HK-2 (cell line): ENCODE results near the gene IL3.

Source experiments
- DNase-seq: peaks from one replicate; pipeline ENCODE4 v3.0.0-alpha.2; 2018; ENCODE audit not compliant: unreplicated experiment

Gene IL3

DNA sequence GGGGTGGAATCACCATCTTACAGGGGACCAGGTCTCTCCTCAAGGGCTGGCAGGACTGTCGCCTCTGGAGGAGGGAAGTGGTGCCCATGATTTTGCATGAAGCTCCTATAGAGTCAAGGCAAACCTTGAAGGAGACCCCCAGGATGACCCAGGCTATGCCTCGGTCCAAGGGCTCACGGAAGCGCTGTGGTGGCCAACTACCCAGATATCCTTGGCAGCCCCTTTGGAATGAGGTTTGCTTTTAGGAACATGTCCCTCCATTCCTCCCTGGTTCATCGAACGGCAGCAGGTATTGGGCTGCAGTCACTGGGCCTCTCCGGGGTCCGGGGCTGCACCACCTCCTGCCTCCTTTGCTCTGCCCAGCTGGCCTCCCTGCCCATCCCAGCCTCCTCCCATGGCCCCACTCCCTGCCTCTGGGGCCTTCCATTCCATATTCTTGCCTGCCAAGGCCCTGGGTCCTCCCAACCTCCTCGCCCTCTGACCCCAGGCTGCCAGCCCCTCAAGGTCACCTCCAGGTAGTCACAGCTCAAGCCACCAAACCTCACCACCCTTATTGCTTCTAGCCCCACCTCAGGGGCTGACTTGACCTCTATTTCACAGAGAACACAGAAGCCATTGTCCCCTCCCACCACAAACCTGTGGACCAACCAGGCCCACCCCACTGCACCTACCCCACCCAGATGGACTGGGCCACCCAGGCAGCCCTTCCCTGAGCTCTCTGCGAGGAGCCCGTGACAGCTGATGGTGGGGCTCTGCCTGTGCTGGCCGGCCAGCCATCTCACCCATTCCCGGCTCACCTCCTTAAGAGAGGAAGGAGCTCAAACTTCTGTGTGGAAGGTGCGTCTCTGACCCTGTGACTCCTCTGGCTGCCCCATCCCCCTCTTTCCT lies 3.6 kb upstream of the IL3 start:
- no peak for DNase-seq

DNA sequence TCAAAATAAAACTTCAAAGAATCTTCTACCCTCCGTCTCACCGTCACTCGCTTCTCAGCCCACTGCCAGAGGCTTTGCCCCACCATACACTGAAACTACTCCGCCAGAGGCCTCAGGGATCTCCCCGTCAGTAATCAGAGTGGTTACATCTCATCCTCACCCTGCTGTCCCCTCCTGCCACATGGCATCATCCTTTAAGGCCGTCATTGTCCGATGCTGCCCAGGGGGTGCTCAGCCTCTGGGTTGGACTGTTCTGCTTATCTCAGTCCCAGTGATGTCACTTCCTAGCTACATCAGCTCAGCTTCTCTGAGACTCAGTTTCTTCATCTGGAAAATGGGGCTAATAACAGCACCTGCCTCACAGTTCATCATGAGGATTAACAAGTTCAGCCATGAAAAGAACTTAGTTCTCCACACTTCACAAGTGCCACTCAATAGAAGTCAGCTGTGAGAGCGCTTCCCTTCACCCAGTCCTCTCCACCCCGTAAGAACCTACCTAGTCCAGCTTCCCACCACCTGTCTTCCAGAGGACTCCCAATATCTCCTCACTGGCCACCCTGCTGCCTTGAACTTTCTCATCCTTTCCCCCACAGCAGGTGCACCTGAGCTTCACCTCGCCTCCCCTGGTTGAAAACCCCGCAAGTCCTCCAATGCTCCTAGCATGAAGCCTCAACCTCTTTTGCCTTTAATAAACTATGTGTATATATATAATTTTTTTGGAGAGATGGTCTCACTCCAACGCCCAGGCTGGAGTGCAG lies 2.8 kb upstream of the IL3 start:
- DNase-seq, result no peak

GRCh38 chr5:132058646-132059042 lies 1.8 kb upstream of the IL3 start:
- DNase-seq, result no peak

DNA sequence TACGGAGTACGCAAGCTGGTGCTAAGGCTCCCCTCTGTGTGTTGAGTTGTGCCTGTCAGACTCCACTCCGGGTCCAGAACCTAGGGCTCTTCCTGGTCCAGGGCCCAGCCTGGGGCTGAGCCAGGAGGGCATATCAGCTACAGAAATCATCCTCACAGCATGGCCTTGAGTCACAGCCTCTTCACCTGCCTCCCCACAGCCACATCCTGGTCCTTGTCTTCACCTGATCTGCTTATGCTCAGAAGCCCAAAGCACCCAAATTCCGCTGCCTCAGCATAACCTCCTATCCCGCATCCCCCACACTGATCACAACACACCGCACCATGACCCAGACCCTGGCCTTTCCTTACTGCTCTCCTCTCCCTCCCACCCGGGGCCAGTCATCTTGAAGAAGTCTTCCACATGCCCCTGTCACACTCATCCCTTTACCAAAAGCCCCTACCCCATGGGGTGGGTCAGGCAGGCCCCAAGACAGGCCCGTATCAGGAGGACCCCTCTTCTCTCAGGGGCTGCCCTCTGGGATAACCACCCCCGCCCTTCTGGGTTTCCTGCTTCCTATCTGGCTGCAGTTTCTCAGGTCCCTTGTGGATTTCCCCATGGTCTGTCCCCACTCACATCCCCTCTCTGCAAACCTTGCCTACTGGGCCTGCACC lies 1.3 kb upstream of the IL3 start:
- no peak for DNase-seq

DNA sequence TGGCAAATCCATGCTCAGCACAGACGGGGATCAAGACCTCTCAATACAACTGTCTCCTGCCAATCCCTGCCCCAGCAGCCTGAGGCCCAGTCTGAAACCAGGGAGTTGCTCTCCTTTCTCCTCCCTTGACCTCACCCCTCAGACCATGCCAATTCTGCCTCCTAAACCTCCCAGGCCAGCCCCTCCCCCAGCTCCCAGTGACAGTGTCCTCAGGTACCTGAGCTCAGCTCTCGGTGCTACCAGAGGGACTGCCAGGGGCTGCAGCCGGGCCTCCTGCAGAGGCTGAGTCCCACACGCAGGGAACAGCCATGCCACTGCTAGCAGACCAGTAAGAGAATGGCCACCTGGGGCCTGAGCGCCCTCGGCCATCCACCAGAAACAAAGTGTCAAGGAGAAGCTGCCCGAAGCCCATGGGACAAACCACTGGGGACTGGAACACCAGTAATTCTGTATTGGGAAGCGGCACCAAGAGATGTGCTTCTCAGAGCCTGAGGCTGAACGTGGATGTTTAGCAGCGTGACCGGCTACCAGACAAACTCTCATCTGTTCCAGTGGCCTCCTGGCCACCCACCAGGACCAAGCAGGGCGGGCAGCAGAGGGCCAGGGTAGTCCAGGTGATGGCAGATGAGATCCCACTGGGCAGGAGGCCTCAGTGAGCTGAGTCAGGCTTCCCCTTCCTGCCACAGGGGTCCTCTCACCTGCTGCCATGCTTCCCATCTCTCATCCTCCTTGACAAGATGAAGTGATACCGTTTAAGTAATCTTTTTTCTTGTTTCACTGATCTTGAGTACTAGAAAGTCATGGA lies 557 bp upstream of the IL3 start:
- DNase-seq, result no peak

DNA sequence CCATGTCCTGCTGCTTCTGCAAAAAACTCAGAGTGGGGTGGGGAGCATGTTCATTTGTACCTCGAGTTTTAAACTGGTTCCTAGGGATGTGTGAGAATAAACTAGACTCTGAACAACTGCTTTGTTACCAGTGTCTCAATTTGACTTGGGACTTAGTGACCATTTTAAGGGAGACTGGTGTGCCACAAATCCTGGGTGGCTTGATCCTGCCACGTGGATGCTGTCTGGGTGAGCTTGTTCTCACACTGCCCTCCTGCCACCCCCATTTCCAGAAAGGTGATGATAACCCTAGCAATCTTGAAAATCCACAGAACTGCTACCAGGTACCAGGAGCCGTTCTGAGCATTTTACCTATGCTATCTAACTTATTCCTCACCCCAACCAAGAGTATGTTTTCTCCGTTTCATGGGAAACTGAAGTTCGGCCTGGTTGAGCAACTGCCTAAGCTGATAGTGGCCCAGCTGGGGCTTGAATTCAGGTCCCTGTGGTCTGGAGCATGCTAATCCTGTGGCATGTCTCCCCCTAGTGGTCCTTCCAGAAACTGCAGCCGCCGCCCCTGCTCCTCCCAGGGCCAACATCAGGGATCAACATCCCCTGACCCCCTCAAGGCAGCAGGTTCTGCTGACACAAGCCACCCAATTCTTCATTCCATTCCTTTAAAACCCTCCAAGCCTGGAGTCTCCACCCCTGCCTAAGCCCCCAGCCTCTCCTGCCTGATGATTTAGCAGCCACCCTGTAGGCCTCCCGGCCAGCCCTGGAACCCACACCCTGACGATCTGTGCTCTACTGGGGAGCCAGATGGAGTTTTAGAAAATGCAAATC lies 2.8 kb downstream of the IL3 start:
- DNase-seq, result peak; percentile 71

DNA sequence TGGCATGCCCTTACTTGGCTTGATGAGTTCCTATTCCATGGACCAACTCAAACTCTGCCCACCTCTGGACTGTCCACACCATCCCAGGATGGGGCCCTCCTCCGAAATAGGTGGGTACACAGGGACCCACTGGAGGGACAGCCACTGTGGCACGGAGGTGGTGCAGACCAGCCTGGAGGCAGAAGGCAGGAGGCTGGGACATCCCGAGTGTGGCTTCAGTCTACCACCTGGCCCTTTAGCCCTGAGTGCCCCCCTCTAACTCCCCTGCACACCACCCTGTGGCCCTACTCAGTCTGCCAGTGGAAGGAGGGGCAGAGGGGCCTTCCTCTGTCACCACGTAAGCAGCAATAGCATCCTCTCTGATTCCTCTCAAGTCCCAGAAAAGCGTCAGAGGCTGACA lies 3.7 kb downstream of the IL3 start:
- no peak for DNase-seq

GRCh38 chr5:132064738-132065331 lies 4.4 kb downstream of the IL3 start:
- peak; percentile 83 for DNase-seq

DNA sequence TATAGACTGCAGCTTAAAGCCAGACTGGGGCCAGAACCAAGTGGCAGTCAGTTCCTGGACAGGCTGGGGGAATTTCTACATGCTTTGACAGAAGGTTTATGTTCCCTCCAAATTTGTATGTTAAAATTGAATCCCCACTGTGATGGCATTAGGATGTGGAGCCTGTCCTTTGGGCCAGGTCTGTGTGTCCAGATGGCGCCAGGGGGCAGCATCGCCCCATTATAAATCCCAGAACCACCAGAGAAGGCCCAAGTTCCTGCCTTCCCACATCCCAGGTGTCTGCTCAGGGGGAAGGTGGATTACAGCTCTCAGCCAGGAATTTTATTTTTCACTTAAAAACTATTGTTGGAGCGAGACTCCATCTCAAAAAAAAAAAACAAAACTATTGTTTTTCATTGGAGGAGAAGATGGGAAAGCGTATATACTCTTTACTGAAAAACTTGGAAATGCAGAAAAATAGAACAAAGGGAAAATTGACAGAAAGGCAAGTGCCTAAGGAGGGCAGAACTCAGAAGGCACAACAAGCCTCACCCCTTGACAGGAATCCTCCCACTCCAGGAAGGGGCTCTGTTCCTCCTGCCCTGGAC lies 5.0 kb downstream of the IL3 start:
- peak; percentile 68 for DNase-seq

DNA sequence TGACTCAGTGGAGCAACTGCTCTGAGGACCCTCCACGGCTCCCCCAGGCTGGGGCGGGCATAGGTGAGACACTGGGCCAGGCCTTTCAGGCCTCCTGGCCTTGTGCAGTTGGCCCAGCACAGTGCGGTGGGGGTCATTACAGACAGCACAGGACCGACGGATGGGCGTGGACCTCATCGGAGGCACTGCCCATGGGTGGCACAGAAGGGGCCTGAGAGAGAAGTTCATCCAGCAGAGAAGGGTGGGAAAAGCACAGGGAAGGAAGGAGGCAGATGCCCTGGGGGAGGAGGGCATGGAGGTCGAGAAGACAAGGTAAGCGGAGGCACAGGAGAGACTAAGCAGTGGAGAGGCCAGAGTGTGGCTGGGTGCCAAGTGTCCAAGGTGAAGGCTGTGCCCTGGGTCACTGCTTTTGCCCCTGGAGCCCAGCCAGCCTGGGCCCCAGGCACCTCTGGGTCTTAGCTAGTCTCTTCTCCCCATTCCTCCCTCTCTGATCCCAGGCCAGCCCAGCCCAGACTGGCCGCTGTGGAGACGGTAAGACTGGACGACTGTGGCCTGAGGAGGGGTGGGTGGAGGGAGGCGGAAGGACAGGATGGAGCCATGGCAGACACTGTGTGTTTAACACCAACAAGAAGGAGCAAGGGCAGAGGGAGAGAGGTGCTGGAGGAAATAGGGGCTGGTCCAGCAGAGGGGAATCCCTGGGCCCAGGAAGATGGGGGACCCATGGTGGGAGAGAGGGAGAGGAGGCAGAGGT lies 5.7 kb downstream of the IL3 start:
- DNase-seq, result no peak

DNA sequence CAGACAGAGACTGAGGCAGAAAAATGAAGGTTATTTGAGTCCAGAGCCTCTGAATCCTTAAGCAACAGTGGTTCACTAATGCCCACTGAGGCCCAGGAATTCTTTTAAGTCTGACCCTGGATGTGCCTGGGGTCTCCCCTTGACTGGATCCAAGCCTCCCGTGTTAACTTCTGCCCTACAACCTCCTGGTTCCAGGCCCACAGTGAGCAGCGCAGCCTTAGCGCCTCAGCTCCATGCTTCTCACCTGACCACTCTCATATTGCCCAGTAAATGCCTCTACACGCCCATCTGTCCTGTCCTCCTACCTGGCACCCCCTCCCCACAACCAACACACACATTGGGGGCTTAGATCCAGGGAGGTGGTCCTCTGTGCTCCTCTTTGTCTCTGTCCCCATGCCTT lies 6.4 kb downstream of the IL3 start:
- no peak for DNase-seq

GRCh38 chr5:132067451-132067850 lies 7.0 kb downstream of the IL3 start:
- no peak for DNase-seq

- no peak for DNase-seq
Measured at GRCh38 chr5:132067941-132068808, 7.7 kb downstream of the IL3 start.

DNA sequence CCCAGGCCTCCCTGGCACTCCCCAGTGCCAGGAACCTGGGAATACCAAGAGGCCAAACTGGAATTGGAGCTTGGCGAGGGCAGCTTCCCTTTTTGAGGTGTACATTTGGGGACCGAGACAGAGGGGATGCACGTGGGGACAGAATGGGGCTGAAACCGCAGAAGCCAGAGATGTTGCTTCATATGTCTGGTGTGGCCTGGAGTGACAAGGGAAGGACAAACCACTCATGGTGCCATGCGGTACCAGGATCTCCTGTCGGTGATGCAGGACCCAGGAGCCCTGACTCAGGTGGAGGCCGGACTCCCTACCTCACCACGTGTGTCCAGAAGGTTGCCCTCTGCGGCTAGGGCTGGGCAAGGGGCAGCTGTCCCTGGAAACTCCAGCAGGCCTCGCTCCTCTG lies 9.1 kb downstream of the IL3 start:
- DNase-seq, result no peak

DNA sequence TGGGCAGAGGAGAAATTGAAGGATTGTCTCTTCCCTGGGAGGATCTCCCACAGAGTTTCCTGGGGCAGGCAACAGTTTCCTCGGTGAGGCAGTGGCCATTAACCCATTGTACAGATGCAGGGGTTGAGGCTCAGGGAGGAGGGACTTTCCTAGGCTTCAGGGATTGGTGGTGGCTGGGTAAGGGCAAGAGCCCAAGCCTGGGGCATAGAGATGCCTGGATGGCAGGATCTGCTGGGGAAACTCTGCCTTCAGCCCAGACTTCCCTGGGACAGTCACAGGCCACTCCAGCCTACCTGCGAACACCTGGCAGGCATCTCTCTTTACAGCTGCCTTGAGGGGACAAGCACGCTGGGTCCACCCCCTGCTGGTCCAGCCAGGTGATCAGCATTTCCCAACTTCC lies 9.5 kb downstream of the IL3 start:
- no peak for DNase-seq

- DNase-seq, result no peak
Measured at GRCh38 chr5:132070460-132071337, 10.2 kb downstream of the IL3 start.

- DNase-seq, result no peak
Measured at GRCh38 chr5:132071338-132071707, 10.9 kb downstream of the IL3 start.
